Measurements from ENCODE around the gene FAM114A1.
A peak's percentile ranks its signal among the peaks of the same experiment; 100 is the strongest.
"Not testable (repeated sequence)": the region's sequence is repeated elsewhere in the genome, so short reads cannot be mapped to it uniquely, and the experiment has no call there.

Gene FAM114A1

GRCh38 chr4:38940476-38940875 lies 72.9 kb downstream of the FAM114A1 start:
- DNase-seq: no peak

GRCh38 chr4:38941906-38942305 lies 74.3 kb downstream of the FAM114A1 start:
- DNase-seq: not testable (repeated sequence)

DNA sequence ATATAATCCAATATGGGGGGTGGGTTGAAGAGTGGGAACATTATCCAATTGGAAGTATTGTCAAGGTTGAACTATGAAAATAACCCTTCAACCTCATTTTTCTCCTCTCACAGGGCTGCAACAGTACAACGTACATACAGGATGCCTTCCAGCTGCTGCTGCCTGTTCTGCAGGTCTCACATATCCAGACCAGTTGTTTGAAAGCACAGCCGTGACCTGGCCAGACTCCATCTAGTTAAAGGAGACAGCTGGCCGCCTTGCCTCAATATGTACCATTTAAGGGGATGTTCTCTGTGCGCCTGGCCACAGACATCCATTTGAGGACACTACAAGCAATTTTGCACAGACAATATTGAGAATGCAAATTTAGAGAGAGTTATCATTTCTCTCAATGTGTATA lies 75.7 kb downstream of the FAM114A1 start:
- DNase-seq: peak; percentile 13

DNA sequence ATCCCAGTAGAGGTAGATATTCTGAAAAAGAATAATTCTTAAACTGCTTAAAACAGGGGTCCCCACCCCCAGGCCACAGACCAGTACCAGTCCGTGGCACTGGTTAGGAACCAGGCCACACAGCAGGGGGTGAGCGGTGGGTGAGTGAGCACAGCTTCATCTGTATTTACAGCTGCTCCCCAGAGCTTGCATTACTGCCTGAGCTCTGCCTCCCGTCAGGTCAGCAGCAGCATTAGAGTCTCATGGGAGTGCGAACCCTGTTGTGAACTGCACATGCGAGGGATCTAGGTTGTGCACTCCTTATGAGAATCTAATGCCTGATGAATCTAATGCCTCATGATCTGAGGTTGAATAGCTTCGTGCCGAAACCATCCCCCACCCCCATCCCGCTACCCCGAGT lies 76.8 kb downstream of the FAM114A1 start:
- DNase-seq: no peak

DNA sequence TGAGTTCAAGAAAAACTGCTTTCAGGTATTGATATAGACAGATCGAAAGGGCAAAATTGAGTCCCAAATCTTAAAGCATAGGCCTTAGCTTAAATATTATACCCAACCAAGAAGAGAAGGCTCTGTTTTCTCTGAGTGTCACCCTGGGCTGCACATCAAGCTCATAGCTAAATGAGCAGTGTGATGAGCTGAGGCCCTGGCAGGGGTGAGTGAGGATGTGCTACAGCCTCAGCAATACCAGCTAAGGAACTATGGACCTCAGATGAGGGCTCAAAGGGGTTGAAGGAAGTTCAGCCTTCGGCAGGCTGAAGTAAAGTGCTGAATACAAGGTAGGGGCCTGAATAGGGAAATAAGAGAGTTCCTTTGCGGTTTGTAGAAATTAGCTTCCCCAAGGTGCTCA lies 79.3 kb downstream of the FAM114A1 start:
- no peak for DNase-seq

DNA sequence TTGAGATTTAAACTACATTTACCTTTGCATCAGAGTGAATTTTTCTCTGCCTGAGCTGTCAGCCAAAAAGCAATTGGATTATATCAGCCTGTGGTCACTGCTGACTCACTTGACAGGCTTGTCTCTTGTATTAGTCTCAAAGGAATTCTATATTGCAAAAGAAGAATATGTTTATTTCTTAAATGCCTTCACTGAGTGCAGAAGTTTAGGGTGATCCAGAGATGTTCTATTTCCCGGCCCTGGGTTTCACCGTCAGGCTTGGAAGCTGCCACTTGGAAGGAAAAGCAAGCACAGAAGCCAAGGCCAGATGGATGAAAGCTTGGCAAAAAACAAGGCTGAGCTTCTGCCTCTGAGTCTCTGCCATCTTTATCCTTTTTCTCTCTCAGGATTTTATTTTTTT lies 80.9 kb downstream of the FAM114A1 start:
- DNase-seq: no peak

DNA sequence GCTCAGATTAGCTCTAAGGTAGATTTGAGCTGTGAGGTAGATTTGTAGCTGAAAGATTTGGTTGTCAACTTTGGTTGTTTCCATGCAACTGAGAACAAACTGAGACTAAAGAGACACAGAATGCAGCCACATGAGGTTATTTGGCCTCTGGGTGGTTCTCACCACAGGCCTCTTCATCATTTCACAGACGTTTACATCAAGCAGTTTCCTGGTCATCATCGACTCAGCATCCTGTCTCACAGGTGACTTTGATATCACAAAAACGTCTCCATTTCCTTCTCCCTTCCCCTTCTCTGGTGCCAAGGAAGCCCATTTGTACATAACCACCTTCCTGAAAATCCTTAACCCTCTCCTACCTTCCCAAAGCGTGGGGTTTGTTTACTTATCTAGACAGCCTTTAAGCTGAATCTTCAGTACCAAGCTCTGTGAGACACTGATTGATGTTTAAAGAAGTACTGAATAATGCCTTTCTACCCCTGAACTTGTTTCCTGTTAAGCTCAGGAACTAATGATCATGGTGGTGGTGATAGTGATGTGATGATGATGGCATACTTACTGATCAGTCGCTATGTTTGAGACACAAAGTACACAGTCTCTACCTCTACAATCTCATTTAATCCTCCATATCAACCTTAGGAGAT lies 81.9 kb downstream of the FAM114A1 start:
- no peak for DNase-seq

DNA sequence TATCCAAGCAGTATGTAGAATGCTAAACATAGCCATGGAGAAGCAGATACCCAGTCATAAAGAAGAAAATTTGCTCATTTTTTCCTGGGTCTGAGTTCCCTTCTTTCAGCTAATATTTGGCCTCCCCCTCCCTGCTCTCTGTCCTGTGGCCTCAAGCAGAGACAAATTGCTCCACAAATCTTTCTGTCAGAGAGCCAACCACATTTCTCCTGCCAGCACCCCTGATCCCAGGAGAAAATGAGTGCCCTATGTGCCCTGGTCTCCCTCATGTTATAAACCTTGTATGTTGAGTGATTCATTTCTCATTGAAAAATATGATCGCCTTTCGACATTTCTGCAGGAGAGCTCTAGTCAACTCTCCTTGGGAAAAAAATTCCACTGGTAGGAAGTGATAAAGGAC lies 82.6 kb downstream of the FAM114A1 start:
- DNase-seq: no peak

DNA sequence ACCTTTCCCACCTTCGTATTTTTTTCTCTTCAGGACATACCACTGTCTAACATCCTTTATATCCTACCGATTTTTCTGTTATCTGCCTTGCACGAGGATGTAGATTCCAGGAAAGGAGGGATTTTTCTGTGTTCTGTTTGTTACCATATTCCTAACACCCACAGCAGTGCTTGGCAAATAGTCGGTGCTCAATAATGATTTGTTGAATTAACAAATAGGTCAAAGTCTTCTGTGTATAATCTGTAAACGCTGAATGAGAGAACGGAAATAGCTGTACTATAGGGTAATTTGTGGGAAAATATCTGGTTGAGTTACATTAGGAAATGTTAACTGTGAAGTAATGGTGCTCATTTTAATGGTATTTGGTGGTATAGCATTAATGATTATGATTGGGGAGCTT lies 83.1 kb downstream of the FAM114A1 start:
- DNase-seq: no peak

DNA sequence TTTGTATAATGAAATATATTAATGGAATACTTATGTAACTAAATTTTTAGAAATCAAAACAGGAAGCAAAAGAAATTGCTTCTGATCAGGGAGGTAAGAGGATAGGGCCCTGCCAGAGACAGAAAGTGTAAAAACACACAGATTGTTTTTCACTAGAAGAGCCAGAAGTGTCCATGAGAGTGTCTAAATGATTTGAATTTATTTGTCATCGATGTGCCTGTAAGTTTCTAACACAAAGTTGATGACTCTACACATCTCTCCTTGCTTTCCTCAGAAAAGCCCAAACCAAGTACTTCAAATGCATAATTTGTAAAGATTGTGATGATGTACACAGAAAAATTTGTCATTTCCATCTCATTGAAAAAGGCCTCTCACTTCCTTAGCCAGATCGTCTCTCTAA lies 84.0 kb downstream of the FAM114A1 start:
- DNase-seq: no peak

- DNase-seq: no peak
These were observed 84.4 kb downstream of the FAM114A1 start for GRCh38 chr4:38952017-38952416.

DNA sequence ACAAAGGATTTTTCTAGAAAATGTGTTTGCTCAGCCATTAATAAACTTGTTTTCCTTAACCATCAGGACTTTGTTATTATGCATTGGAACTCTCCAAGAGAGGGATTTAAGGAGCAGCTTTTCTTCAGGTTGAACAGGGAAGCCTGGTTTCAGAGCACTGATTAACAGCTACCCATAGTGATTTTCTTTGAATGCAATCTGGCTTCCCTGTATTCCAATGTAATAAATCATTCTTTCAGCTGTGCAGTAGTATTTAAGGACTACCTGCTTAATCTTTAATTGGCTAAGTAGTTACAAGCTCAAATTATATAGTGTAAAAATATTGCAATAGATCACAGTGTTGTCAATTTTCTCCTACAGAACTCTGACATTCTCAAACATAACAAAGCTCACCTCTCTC lies 87.1 kb downstream of the FAM114A1 start:
- DNase-seq: no peak

DNA sequence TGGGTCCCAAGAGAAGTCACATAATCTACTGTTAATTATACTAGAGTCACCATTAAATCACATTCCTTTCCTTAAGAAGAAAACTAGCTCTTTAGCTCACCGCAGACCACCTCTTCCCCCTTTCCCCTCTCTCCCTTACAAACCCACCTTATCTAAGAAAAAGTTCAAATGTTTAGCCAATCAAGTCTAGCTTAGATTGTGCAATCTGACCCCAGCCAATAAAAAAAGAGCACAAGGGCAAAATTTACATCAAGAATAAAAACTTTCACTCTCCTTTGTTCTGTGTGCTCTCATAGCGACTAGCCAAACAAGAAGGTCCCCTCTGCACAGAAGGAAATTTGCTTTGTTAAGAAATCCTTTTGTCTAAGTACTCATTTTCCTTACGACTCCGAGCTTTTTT lies 88.4 kb downstream of the FAM114A1 start:
- no peak for DNase-seq

GRCh38 chr4:38957261-38957815 lies 89.7 kb downstream of the FAM114A1 start:
- DNase-seq: no peak

- DNase-seq: no peak
These were observed 90.3 kb downstream of the FAM114A1 start for GRCh38 chr4:38957893-38958292.

DNA sequence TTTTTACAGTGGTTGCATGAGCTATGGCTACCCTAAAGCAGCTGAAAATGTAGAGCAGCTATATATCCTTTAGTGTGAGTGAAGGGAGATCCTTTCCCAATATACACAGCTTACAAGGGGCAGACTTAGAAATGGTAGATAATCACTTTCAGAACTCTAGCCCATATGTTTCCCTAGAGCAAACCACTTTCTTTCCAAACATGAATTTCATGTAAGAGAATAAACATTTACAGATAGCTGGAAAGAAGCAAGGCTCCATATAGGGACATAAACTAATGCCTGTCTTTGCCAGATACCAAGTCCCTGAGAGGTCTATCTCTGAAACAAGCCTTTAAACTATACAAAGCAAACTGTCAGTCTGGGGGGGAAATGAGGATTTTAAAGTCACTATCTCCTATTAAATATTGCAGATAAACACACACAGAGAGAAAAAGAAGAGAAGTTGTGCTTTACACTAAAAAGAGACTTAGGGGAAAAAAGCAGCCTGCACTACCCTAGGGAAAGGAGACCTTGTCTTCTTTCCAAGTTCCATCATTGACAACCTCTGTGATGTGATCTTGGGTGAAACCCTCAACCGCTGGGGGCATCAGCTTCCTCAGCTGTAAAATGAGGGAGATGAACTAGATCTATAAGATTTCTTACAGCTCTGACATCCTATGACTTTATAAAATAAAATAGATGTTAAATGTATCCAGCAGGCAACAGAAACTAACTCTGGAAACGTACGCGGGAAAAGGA lies 91.0 kb downstream of the FAM114A1 start:
- DNase-seq: no peak

DNA sequence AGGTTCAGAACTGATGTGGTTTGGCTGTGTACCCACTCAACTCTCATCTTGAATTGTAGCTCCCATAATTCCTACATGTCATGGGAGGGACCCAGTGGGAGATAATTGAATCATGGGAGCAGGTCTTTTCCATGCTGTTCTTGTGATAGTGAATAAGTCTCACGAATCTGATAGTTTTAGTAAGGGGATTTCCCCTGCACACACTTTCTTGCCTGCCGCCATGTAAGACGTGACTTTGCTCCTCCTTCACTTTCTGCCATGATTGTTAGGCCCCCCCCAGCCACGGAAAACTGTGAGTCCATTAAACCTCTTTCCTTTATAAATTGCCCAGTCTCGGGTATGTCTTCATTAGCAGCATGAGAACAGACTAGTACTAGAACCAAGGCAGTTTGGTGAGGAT lies 91.6 kb downstream of the FAM114A1 start:
- DNase-seq: not testable (repeated sequence)

DNA sequence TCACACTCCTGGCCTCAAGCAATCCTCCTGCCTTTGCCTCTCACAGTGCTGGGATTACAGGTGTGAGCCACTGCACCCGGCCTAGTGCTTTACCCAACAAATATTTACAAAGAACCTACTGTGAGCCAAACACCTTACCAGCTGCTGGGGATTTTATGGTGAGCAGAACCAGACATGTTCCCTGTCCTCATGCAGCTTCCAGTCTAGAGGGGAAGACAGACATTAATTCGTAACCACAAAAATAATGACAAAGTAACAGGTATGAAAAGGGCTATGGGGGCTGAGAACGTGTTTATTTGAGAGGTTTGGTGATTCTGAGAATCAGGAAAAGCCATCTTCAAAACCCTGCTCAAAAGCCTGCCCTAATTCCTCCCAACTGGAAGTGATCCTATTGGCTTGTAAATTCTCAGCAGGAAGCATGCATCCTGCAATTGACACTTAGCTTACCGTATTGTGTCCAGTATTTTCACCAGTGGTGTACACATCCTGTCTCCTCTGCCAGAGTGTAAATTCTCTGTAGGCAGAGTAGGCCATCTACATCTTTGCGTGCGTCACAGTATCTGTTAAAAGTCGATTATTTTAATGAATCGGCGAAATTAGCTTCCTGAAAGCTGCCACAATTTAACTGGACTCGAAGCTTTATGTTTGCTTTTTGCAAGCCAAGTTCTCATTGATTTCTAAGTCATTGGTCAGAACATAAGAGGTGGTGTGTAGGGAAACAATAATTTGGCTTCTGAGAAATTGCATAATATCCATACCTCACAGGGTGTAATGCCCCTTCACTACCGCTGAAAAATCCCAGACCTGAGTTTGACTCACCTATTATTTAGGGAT lies 97.6 kb downstream of the FAM114A1 start:
- DNase-seq: no peak

DNA sequence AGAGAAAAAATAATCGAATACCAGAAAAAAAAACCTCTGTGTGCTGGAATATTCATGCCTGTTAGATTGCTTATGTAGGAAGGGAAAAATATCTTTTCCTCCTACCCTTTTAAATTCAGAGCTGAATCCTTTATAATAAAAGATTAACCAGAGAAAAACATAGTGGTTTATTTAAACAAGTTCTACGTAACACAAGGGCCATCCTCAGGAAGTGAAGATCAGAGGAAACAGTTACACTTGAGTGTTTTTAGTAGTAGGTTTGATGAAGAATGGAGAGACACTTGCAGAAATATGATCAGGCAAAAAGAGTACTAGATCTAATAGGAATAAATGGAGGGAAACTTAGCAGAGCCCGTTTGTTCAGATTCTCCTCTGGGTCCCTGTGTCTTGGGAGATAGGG lies 98.3 kb downstream of the FAM114A1 start:
- no peak for DNase-seq

DNA sequence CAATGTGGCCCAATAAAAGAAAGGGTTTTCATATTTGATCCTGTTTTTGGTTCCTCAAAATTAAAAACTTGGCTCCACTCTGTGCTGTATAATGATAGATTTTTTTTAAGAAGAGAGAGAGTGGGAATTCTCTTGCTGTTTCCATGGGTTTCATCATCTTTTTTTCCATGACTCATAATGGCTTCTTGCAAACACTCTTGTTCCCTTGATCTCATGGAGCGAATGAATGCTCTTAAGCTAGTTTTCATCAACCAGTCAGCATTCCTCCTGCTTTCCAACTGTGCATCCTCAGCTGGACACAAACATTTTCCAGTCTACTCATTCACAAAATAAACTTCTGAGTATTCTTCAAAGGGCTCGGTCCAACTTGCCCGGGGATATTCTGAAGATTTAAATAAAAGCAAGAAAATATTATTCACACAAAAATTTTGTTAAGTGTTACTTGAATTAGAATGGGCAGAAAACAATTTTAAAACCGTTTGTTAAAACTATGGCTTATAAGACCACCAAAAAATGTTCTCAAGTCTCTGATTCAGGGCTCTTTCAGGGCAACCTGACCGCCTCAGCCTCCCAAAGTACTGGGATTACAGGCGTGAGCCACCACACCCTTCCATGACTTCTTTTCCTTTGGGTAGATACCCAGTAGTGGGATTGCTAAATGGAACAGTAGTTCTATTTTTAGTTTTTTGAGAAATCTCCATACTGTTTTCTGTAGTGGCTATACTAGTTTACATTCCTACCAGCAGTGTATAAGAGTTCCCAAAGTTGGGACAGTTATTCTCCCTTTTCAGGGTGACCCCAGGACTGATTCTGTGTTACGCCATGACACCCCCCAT lies 99.9 kb downstream of the FAM114A1 start:
- no peak for DNase-seq

DNA sequence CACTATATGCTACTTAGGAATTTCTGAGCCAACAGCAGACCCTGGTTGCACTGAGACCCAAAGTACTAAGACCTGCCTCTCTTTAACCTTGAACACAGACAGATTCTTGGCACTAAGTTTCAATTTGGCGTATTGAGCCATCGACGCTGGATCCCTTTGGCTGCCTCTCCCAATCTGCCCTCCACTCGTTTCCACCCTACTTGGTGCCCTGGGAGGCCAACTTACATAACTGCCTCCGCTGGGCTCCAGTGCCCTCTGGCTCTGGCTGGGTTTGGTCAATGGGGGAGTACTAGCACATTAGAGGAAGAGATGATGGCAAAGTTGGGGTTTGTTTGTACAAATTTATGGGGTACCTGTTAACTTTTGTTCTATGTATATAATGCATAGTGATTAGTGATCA lies 101.1 kb downstream of the FAM114A1 start:
- DNase-seq: no peak

DNA sequence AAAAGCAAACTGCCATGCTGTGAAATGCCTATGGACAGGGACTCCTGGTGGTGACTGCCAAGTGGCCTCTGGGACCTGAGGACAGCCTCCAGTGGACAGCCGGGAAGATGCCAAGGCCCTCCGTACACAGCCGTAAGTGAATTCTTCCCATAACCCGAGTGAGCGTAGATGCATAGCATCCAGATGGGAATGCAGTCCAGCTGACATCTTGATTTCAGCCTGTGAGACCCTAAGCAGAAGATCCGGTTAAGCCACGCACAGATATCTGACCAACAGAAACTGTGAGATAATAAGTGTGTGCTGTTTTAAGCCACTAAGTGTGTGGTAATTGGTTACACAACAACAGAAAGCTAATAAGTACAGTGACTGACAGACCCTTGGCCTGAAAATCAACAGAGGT lies 108.7 kb downstream of the FAM114A1 start:
- no peak for DNase-seq

DNA sequence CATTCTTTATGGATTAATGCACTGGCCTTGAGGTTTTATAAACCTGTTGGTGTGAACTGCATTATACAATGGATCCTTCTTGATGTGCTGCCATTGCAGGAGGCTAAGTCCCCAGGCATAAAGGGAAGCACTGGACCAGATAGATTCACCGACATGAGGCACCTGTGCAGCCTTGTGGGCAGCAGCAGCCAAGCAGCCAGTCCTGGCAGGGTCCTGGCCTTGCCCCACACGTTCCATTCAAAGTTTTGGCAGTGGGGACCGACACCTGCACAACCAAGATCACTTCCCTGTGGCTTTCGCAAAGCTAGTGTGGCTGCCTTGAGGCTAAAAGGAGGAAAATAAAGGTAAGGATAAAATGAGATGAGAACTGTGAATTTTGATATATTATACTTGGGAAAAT lies 111.5 kb downstream of the FAM114A1 start:
- no peak for DNase-seq

Data from NCI-H345 (cell line).